Stomach (tissue), 4 donors: ENCODE data around the gene BCL3.

Experiments used
- EP300 ChIP-seq: sonication (generic); formaldehyde crosslinking; IDR thresholded peaks from one replicate; pipeline ENCODE4 v1.6.1; 2017; ENCODE audit warnings: antibody characterized with exemption
- POLR2A ChIP-seq, 4 donors: fragments of 450-650 bp; IDR thresholded peaks; one replicate each; pipeline ENCODE4 v1.6.1; 2016; ENCODE audit warnings: antibody characterized with exemption in 4 of 4, control low read depth in 2 of 4, mild to moderate bottlenecking in 1 of 4, moderate library complexity in 1 of 4
- POLR2AphosphoS5 ChIP-seq, 3 donors: sonication (generic); formaldehyde crosslinking; IDR thresholded peaks; one replicate each; pipeline ENCODE4 v1.6.1; 2016; ENCODE audit warnings: antibody characterized with exemption in 3 of 3
- TF ChIP-seq, protein P1 (sequence below), 7 experiments: fragments of 450-650 bp in 4 of 7; fragments of 200-600 bp in 3 of 7; sonication (generic) in 3 of 7; IDR thresholded peaks; one replicate each; pipeline ENCODE4 v1.5.1; 2016 to 2019; ENCODE audit warnings: antibody characterized with exemption in 7 of 7, control low read depth in 2 of 7, mild to moderate bottlenecking in 1 of 7

DNA sequence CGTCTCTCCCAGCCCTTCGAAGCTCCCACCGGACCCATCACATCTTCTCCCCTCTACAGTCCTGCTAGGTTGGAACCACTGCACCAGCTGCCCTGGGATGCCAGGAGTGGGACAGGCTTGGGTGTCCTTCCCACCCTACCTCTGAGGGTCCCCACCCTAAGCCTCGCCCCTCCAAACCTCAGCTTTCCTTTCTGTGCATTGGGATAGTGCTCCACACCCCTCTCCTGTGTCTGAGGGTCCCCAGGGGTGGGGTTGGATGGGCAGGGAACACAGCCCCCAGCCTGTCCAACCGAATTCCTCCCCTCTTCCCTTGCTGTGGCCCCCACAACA is 1.9 kb upstream of the BCL3 start:
- TF ChIP-seq, protein P1, sequence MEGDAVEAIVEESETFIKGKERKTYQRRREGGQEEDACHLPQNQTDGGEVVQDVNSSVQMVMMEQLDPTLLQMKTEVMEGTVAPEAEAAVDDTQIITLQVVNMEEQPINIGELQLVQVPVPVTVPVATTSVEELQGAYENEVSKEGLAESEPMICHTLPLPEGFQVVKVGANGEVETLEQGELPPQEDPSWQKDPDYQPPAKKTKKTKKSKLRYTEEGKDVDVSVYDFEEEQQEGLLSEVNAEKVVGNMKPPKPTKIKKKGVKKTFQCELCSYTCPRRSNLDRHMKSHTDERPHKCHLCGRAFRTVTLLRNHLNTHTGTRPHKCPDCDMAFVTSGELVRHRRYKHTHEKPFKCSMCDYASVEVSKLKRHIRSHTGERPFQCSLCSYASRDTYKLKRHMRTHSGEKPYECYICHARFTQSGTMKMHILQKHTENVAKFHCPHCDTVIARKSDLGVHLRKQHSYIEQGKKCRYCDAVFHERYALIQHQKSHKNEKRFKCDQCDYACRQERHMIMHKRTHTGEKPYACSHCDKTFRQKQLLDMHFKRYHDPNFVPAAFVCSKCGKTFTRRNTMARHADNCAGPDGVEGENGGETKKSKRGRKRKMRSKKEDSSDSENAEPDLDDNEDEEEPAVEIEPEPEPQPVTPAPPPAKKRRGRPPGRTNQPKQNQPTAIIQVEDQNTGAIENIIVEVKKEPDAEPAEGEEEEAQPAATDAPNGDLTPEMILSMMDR (IDR thresholded peaks at IDR 0.05): no peak
- TF ChIP-seq EP300 (no peak), POLR2A (IDR thresholded peaks at IDR 0.05) (no peak), POLR2AphosphoS5 (IDR thresholded peaks at IDR 0.05) (no peak)
